Activated effector memory CD4-positive, alpha-beta T cell treated with anti-CD3 and anti-CD28 coated beads, Interleukin-2, amount 50 U/mL, for 16 hours (primary cell): Measurements from ENCODE around the gene SPECC1L.
"Not testable (repeated sequence)": the region's sequence is repeated elsewhere in the genome, so short reads cannot be mapped to it uniquely, and the experiment has no call there.

Experiments
- DNase-seq: peaks from one replicate; pipeline ENCODE4 v3.0.0-alpha.2; 2020

SPECC1L gene

DNA sequence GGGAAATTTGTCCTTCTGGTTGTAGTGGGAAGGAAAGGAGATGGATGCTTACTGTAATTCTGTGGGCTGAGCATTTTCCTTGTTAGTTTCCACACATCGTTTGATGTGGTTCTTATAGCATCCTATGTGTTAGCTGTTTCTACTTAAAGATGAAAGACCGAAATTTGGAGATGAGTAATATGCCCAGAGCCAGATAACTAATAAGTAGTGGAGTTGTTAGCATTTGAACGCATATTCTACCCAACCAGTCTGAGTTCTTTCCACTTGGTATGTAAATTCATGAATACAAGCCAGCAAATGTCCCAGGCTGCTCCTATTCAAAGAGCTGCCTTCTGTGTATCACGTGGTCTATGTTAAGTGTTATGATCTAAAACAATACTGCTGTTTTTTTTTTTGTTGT, 14.6 kb downstream of the SPECC1L start:
- DNase-seq, result no peak

DNA sequence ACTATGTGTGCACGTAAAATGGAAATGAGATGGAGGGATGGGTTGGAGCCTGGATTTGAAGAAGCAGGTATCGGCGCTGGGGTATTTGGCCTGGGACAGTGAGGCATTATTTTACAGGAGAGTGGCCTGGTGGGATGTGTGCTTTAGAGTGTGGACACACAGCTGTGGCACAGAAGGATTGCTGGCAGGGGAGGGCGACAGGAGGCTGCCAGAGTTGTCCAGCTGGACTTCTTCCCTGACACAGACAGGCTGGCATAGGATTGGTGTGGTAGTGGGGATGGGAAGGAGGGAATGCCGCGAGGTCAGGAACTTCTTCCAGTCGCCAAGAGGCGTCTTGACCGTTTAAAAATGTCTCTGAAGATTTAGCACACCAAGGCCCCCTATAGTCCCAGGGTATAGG, 16.6 kb downstream of the SPECC1L start:
- DNase-seq, result not testable (repeated sequence)

DNA sequence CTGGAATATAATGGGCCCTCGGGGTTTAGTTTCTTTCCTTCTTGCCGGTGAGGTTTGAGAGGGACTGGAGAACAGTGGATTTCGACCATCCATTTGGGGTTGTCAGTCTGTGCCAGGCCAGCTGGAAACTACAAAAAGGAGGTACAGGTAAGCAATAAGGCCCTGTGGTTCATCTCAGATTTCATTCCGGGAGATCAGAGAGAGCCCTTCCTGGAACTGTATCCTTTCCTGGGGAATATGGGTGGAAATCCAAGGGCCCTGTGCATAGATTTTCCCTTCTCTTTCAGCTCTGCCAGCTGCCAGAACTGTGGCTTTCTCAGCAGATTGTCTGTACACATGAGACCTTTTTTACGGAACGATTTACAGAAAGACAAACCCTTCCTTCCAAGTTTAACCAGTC, 17.2 kb downstream of the SPECC1L start:
- not testable (repeated sequence) for DNase-seq

DNA sequence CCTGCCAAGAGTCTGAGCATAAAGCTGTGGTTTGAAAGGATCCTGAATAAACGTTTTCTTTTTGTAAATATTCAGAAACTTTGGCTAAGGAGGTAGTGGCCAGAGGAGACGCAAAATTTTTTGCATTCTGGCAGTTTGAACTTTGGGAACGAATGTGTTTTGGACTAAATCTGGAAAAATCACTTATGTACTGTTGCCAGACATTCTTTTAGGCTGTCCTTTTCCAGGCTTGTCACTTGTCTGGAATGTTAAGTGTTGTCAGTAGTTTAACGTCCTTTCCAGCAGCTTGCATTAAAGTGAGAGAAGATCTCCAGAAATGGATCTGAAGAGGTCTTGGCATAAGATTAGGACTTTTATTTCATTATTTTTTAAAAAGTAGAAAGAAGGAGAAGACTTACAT, 18.5 kb downstream of the SPECC1L start:
- DNase-seq, result no peak

- no peak for DNase-seq
Measured at GRCh38 chr22:24289741-24290163, 19.1 kb downstream of the SPECC1L start.

DNA sequence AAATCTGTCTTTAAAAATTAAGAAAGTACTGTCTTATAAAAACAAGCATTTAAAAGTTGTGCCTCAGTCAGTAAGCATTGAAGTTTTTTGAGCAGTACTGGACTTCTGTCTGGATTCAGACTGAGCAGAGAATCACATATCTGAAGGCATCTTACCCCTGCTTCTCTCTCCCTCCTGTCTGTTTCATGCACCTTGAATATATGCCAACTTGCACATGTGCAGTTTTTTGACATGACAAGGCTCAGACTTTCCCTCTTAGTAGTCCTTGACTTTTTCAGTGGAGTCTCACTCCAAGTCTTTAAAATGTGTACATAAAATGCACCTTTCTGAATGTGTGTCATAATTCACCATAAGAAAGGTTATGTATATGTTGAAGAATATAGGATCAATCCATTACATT, 19.8 kb downstream of the SPECC1L start:
- no peak for DNase-seq

GRCh38 chr22:24291515-24292201, 21.0 kb downstream of the SPECC1L start:
- no peak for DNase-seq

- DNase-seq, result not testable (repeated sequence)
Measured at GRCh38 chr22:24292202-24292830, 21.7 kb downstream of the SPECC1L start.

DNA sequence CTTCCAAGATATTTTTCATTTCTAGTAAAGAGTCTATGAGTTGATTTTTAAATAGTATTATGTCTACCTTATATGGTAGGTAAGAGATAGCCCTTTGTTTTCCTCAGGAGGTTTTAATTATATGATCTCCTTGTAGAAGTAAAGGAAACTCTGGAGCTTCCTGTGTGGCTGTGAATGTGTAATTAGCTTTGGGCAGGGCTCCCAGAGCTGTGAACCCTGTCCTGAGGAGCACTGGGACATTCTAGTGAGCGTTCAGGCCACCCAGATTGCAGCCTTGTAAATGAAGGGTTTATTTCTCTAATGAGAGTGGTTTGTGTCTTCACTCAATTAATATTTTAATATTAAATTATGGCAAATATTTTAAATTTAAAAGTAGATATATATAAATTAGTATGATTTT, 24.3 kb downstream of the SPECC1L start:
- not testable (repeated sequence) for DNase-seq

DNA sequence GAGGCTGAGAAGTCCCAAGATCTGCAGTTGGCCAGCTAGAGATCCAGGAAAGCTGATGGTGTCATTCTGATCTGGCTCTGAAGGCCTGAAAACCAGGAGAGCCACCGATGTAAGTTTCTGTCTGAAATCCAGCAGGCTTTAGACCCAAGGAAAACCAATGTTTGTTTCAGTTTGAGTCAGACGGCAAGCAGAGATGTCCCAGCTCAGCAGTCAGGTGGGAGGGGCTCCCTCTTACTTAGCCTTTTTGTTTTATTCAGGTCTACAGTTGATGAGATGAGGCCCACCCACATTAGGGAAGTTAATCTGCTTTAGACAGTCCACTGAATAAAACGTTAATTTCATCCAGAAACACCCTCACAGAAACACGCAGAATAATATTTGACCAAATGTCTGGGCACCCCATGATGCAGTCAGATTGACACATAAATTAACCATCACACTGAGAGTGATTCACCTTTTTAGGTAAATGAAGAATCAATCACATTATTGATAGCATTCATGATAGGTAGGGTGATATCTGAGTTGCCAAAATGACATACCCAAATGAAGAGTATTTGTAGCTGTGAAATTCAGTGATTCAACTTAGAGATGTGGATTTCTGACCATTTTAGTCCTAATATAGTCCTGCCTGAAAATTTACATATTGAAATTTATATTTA, 28.0 kb downstream of the SPECC1L start:
- not testable (repeated sequence) for DNase-seq

- DNase-seq, result not testable (repeated sequence)
Measured at GRCh38 chr22:24300522-24300921, 29.9 kb downstream of the SPECC1L start.

DNA sequence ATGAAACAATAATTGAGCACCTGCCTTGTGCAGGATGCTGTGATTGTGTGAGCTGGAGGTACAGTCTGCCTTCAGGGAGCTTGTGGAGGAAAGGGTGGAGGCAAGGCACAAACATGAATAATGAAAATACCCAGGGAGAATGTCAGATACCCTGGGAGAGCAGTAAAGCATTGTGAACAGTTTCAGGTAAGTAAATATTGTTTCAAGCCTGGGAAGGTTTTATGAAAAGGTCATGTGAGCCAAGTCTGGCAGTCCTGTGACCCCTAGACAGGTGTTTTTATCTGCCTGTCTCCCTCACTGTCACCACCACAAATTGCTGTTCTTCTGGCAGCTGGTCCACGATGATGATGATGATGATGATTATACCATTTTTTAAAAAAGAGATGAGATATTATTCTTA, 32.0 kb downstream of the SPECC1L start:
- no peak for DNase-seq

GRCh38 chr22:24303007-24303406, 32.4 kb downstream of the SPECC1L start:
- no peak for DNase-seq

DNA sequence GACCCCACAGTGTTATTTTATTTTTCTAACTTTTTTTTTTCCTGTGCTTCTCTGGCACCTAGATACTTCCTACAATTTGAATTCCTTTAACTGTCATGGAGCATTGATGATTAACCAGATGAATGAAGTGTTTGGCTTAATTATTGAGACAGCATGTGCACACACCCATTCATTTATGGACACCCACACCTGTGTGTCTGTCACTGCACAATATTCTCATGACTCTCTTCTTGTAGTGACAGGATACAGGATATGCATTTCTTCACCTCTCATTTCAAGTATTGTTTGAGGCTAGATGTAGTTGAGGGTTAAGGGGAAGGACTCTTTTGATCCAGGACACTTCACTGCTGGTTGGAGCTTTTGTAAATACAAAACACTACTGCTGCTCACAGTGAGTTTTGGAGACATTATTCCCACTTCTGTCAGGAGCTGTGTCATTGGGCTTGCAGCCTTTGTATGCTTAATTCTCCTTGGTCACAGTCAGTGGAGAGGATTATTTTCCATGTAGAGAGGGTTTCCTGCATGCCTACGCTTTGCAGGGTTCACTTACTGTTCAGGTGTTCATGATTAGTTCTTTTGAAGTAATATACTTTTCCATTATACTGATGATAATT, 33.5 kb downstream of the SPECC1L start:
- no peak for DNase-seq

DNA sequence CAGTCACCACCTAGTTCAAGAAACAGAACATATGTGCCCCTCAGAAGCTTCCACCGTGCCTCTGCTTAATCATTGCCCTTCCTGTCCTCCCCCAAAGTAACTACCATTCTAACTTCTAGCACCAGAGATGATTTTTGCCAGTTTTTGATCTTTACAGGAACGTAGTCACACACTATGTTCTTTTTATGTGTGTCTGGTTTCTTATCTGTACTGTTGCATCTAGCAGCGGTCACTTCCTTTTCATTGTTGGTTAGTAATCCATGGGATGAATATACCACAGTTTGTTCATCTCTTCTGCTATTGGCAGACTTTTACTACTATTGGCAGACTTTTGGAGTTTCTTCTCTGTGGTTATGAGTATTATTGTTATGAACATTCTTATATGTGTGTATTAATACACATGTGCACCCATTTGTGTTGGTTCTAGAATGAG, 34.6 kb downstream of the SPECC1L start:
- no peak for DNase-seq

DNA sequence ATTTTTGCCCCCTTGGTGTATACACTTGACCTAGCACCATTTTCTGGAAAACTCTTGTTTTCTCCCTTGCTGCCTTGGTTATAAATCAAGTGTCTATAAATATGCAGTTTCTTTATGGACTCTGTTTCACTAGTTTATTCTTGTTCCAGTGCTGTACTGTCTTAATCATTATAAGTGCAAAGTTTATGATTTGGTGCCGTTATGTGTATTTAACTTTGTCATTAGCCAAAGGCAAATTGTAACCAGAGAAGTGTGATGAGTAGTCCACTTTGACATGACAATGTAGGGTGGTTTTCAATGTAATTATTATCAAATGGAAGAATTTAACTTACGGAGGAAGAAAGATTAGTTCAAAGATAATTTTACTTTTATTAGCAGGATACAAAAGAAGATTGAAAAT, 40.3 kb downstream of the SPECC1L start:
- DNase-seq, result no peak

DNA sequence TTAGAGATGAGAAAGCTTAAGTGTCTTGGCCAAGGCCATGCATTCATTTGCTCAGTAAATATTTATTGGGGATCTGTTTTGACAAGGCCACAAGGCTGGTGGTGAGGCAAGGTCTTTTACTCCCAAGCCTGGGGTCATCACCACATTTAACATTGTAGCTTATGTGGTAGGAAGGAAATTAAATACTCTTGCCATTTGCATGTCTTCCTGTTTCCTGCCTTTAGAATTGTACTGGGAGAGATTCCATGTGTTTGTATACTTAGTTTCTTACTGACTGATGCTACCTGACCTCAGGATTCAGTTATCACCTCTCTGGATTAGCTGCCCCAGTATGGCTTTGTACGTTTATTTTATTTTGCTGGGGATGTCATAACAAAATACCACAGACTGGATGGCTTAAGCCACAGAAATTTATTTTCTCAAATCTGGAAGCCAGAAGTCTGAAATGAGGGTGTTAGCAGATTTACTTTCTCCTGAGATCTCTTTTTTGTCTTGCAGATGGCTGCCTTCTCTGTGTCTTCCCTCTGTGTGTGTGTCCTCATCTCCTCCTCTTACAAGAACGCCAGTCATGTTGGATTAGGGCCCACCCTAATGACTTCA, 44.8 kb downstream of the SPECC1L start:
- no peak for DNase-seq

DNA sequence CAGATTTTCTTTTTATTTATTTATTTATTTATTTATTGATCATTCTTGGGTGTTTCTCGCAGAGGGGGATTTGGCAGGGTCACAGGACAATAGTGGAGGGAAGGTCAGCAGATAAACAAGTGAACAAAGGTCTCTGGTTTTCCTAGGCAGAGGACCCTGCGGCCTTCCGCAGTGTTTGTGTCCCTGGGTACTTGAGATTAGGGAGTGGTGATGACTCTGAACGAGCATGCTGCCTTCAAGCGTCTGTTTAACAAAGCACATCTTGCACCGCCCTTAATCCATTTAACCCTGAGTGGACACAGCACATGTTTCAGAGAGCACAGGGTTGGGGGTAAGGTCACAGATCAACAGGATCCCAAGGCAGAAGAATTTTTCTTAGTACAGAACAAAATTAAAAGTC, 45.6 kb downstream of the SPECC1L start:
- DNase-seq, result not testable (repeated sequence)

GRCh38 chr22:24317511-24317910, 46.9 kb downstream of the SPECC1L start:
- DNase-seq, result not testable (repeated sequence)

DNA sequence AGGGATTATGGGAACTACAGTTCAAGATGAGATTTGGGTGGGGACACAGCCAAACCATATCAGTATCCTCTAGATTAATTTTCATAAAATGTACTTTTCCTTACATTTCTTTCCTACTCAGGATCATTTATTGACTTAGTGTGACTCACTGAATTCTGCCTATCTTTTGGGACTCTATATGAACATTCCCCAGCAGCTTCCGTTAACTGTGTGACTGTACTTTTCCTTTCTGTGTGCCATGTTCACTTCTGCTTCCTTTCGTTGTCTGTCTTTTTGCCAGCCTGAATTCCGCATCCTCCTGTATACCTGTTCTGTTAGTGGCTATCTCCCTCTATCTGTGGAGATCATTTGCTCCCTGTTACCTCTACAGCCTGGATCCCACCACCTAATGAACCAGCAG, 48.8 kb downstream of the SPECC1L start:
- no peak for DNase-seq

DNA sequence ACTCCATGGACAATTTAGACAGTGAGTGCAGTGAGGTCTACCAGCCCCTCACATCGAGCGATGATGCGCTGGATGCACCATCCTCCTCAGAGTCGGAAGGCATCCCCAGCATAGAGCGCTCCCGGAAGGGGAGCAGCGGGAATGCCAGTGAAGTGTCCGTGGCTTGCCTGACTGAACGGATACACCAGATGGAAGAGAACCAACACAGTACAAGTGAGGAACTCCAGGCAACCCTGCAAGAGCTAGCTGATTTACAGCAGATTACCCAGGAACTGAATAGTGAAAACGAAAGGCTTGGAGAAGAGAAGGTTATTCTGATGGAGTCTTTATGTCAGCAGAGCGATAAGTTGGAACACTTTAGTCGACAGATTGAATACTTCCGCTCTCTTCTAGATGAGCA, 51.4 kb downstream of the SPECC1L start:
- DNase-seq, result no peak

- no peak for DNase-seq
Measured at GRCh38 chr22:24322522-24322921, 51.9 kb downstream of the SPECC1L start.

GRCh38 chr22:24323233-24323632, 52.6 kb downstream of the SPECC1L start:
- no peak for DNase-seq
